HepG2 (cell line): ENCODE results near the gene ZNF23. TPM values are rescaled to one million over a fixed set of nuclear protein-coding genes. Genes with fewer than 3 reads are reported as not detected.

Source experiments
- BORCS8-MEF2B ChIP-seq: sonication (generic); formaldehyde crosslinking; IDR thresholded peaks from 2 replicates; pipeline ENCODE4 v1.8.0; 2022; ENCODE audit warnings: mild to moderate bottlenecking, missing genetic modification reagents
- DNMT1 ChIP-seq: sonication (generic); formaldehyde crosslinking; IDR thresholded peaks from 2 replicates; pipeline ENCODE4 v1.5.1; 2020; ENCODE audit warnings: mild to moderate bottlenecking, missing genetic modification reagents
- EED ChIP-seq: sonication (generic); formaldehyde crosslinking; IDR thresholded peaks from 2 replicates; pipeline ENCODE4 v1.5.0; 2020; ENCODE audit warnings: mild to moderate bottlenecking, missing genetic modification reagents
- ETV6 ChIP-seq: sonication (generic); formaldehyde crosslinking; conservative IDR thresholded peaks from 2 replicates; pipeline ENCODE4 v1.4.0; 2020; ENCODE audit warnings: missing genetic modification reagents
- HMG20B ChIP-seq: conservative IDR thresholded peaks from 2 replicates; pipeline ENCODE4 v1.6.1; 2016; ENCODE audit warnings: missing genetic modification reagents, missing compliant biosample characterization
- HNRNPLL ChIP-seq: fragments of 200-400 bp; formaldehyde crosslinking; IDR thresholded peaks from 2 replicates; pipeline ENCODE4 v1.6.1; 2017; ENCODE audit warnings: mild to moderate bottlenecking, low read depth, low read length; ENCODE audit not compliant: poor library complexity, severe bottlenecking
- MBNL3 ChIP-seq: fragments of 250-450 bp; sonication (Bioruptor Pico); conservative IDR thresholded peaks from 2 replicates; pipeline ENCODE4 v1.8.0; 2022; ENCODE audit warnings: mild to moderate bottlenecking, inconsistent platforms
- MIER3 ChIP-seq: IDR thresholded peaks from 2 replicates; pipeline ENCODE4 v1.6.1; 2016; ENCODE audit warnings: missing compliant biosample characterization, borderline replicate concordance
- RFX3 ChIP-seq: IDR thresholded peaks from 2 replicates; pipeline ENCODE4 v1.6.1; 2016; ENCODE audit warnings: missing biosample characterization, missing genetic modification reagents
- SMARCE1 ChIP-seq: fragments of 450-650 bp; IDR thresholded peaks from 2 replicates; pipeline ENCODE4 v1.6.1; 2017; ENCODE audit warnings: borderline replicate concordance
- SRSF1 ChIP-seq: fragments of 200-400 bp; formaldehyde crosslinking; optimal IDR thresholded peaks from 2 replicates; pipeline ENCODE3; 2017; ENCODE audit warnings: mild to moderate bottlenecking, low read depth, low read length, moderate library complexity
- STAT5B ChIP-seq: sonication (generic); formaldehyde crosslinking; IDR thresholded peaks from 2 replicates; pipeline ENCODE4 v1.4.0; 2020; ENCODE audit warnings: missing genetic modification reagents
- TCF12 ChIP-seq, 2 experiments: fragments of 450-650 bp in 1 of 2; sonication (generic) in 1 of 2; formaldehyde crosslinking in 1 of 2; IDR thresholded peaks; 2 replicates each; pipeline versions ENCODE4 v1.6.1 to v1.8.0; 2017 to 2022; ENCODE audit warnings: antibody characterized with exemption in 1 of 2, mild to moderate bottlenecking in 1 of 2, missing genetic modification reagents in 1 of 2, moderate library complexity in 1 of 2
- ZBTB38 ChIP-seq: sonication (generic); formaldehyde crosslinking; IDR thresholded peaks from 2 replicates; pipeline ENCODE4 v1.5.1; 2020; ENCODE audit warnings: mild to moderate bottlenecking, missing genetic modification reagents
- ZFP37 ChIP-seq: sonication (generic); formaldehyde crosslinking; IDR thresholded peaks from 2 replicates; pipeline ENCODE4 v1.4.0; 2020; ENCODE audit warnings: missing genetic modification reagents, borderline replicate concordance
- ZNF256 ChIP-seq: sonication (generic); formaldehyde crosslinking; conservative IDR thresholded peaks from 2 replicates; pipeline ENCODE4 v1.4.0; 2020; ENCODE audit warnings: missing genetic modification reagents
- ZNF431 ChIP-seq: sonication (generic); formaldehyde crosslinking; IDR thresholded peaks from 2 replicates; pipeline ENCODE4 v1.9.0; 2022; ENCODE audit warnings: missing genetic modification reagents, low read depth, mild to moderate bottlenecking, borderline replicate concordance
- ZNF510 ChIP-seq: sonication (generic); formaldehyde crosslinking; IDR thresholded peaks from 2 replicates; pipeline ENCODE4 v1.4.0; 2020; ENCODE audit warnings: low read depth, mild to moderate bottlenecking, missing genetic modification reagents
- ZNF512 ChIP-seq: sonication (generic); formaldehyde crosslinking; IDR thresholded peaks from 2 replicates; pipeline ENCODE4 v1.4.0; 2020; ENCODE audit warnings: mild to moderate bottlenecking, missing genetic modification reagents
- ZNF674 ChIP-seq: sonication (generic); formaldehyde crosslinking; IDR thresholded peaks from 2 replicates; pipeline ENCODE4 v1.5.0; 2020; ENCODE audit warnings: low read depth, mild to moderate bottlenecking, missing genetic modification reagents
- ZNF790 ChIP-seq: sonication (generic); formaldehyde crosslinking; IDR thresholded peaks from 2 replicates; pipeline ENCODE4 v1.8.0; 2022; ENCODE audit warnings: missing genetic modification reagents, mild to moderate bottlenecking, borderline replicate concordance
- ZSCAN22 ChIP-seq: sonication (generic); formaldehyde crosslinking; IDR thresholded peaks from 2 replicates; pipeline ENCODE4 v1.4.0; 2020; ENCODE audit warnings: mild to moderate bottlenecking, missing genetic modification reagents
- ZSCAN30 ChIP-seq: sonication (generic); formaldehyde crosslinking; IDR thresholded peaks from 2 replicates; pipeline ENCODE4 v1.5.0; 2020; ENCODE audit warnings: mild to moderate bottlenecking, missing genetic modification reagents
- polyA plus RNA-seq, 8 experiments: library from polyadenylated mRNA; depleted of rRNA in 3 of 8; stranded (reverse) in 7 of 8; unstranded in 1 of 8; fragments of >200 nt; fragmentation: Illumina TruSeq in 4 of 8; extraction: Trizol in 4 of 8; gene quantifications; 2 replicates each; pipeline versions ENCODE4 v1.2.1 to v1.2.3, GENCODE V29; 2011 to 2016; ENCODE audit warnings: low read depth in 4 of 8, missing spikeins in 1 of 8, mixed read lengths in 1 of 8; ENCODE audit not compliant: insufficient read depth in 1 of 8
- total RNA-seq, 5 experiments: library from RNA; depleted of rRNA; stranded (reverse); fragments of >200 nt; fragmentation: Illumina TruSeq; extraction: Trizol; gene quantifications; 2 replicates each; pipeline ENCODE4 v1.2.3, GENCODE V29; 2016; ENCODE audit warnings: low read depth in 1 of 5
- TF ChIP-seq, protein P1 (sequence below): sonication (generic); formaldehyde crosslinking; conservative IDR thresholded peaks from 2 replicates; pipeline ENCODE4 v1.8.0; 2022; ENCODE audit warnings: missing genetic modification reagents
- TF ChIP-seq, protein P2 (sequence below): sonication (generic); formaldehyde crosslinking; conservative IDR thresholded peaks from 2 replicates; pipeline ENCODE4 v1.8.0; 2022; ENCODE audit warnings: low read depth, missing genetic modification reagents

The ZNF23 gene
- total and polyA plus RNA-seq, 2 of the 13 experiments (the other 11 are each of a cell fraction or from before 2014, with no cell fraction given), result 8.6 to 12.2 TPM

DNA sequence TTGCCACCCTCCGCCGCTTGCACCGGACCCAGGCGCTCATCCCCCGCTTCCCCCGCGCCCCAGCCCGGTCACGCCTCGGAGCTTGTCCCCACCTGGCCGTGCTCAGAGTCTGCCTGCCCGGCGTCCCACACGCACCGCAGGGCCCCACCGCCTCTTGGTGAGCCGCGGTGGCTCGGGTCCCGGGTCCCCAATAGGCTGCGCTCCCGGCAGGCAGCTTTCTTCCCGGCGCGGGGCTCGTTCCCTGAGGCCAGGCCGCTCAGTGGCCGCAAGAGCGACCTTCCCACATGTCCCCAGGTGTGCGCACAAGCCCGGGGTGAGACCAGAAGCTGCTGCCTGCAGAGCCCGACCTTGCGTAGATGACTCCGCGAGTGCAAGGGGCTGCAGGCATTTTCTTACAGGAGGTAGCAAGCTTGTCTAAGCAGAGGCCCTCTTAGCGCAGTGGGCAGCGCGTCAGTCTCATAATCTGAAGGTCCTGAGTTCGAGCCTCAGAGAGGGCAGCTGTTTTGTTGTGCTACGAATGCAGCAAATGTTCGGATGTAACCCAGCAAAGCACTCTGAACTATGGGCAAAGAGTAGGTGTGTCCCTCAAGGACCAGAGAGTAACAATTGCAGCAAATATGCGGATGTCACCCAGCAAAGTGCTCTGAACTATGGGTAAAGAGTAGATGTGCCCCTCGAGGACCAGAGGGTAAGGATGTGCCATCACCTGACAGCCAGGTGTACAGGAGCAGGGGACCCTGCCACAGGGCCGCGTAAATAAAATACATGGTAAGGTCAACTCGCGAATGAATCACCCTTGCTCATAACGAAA, 35.8 kb downstream of the ZNF23 start (continued):
- TF ChIP-seq DNMT1 (CRISPR knock-in tag) (no peak), ZNF256 (CRISPR knock-in tag) (peak; percentile 39), STAT5B (peak; percentile 78), MIER3 (CRISPR knock-in tag) (peak; percentile 97), ZSCAN22 (CRISPR knock-in tag) (peak; percentile 67; the same call in 1 of the 2 replicates), ZNF510 (CRISPR knock-in tag) (peak; percentile 94; the same call in 1 of the 2 replicates), EED (CRISPR knock-in tag) (peak; percentile 43), ZNF674 (CRISPR knock-in tag) (0 out of 2 replicates have a peak, but pooled peaks have one; percentile 53), ZFP37 (CRISPR knock-in tag) (no peak), HMG20B (peak; percentile 69), RFX3 (CRISPR knock-in tag) (no peak; the same call in 1 of the 2 replicates), ZSCAN30 (CRISPR knock-in tag) (peak; percentile 44; the same call in 1 of the 2 replicates), HNRNPLL (peak; percentile 97), ZNF790 (CRISPR knock-in tag) (no peak), TCF12 (IDR thresholded peaks at IDR 0.05) (no peak), TCF12 (CRISPR knock-in tag; IDR thresholded peaks at IDR 0.05) (peak; percentile 48; the same call in 1 of the 2 replicates), ZNF431 (CRISPR knock-in tag) (peak; percentile 92), BORCS8-MEF2B (peak; percentile 90; the same call in 1 of the 2 replicates), ZBTB38 (CRISPR knock-in tag) (no peak; the same call in 1 of the 2 replicates), SMARCE1 (no peak), SRSF1 (no peak), MBNL3 (CRISPR knock-in tag) (no peak), ETV6 (0 out of 2 replicates have a peak, but pooled peaks have one; percentile 64), ZNF512 (CRISPR knock-in tag) (no peak)
- TF ChIP-seq, protein P1, sequence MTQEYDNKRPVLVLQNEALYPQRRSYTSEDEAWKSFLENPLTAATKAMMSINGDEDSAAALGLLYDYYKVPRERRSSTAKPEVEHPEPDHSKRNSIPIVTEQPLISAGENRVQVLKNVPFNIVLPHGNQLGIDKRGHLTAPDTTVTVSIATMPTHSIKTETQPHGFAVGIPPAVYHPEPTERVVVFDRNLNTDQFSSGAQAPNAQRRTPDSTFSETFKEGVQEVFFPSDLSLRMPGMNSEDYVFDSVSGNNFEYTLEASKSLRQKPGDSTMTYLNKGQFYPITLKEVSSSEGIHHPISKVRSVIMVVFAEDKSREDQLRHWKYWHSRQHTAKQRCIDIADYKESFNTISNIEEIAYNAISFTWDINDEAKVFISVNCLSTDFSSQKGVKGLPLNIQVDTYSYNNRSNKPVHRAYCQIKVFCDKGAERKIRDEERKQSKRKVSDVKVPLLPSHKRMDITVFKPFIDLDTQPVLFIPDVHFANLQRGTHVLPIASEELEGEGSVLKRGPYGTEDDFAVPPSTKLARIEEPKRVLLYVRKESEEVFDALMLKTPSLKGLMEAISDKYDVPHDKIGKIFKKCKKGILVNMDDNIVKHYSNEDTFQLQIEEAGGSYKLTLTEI (CRISPR knock-in tag), result no peak
- TF ChIP-seq, protein P2, sequence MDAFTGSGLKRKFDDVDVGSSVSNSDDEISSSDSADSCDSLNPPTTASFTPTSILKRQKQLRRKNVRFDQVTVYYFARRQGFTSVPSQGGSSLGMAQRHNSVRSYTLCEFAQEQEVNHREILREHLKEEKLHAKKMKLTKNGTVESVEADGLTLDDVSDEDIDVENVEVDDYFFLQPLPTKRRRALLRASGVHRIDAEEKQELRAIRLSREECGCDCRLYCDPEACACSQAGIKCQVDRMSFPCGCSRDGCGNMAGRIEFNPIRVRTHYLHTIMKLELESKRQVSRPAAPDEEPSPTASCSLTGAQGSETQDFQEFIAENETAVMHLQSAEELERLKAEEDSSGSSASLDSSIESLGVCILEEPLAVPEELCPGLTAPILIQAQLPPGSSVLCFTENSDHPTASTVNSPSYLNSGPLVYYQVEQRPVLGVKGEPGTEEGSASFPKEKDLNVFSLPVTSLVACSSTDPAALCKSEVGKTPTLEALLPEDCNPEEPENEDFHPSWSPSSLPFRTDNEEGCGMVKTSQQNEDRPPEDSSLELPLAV (CRISPR knock-in tag), result no peak
